SJSA1 (cell line): ENCODE results near the gene AFAP1. TPM values are rescaled to one million over a fixed set of nuclear protein-coding genes. Genes with fewer than 3 reads are reported as not detected.

Experiments
- DNase-seq, 2 experiments: peaks; one replicate each; pipeline ENCODE4 v3.0.0-alpha.2; 2015 to 2020; ENCODE audit warnings: low spot score in 2 of 2, low read depth in 1 of 2
- H3K27ac ChIP-seq: fragments of 250-450 bp; sonication (Bioruptor Pico); 2 replicates; pipeline ENCODE4 v1.5.1; 2020; ENCODE audit warnings: mild to moderate bottlenecking, moderate library complexity
- H3K27me3 ChIP-seq: fragments of 250-450 bp; sonication (Bioruptor Pico); replicated peaks from 2 replicates; pipeline ENCODE4 v1.5.1; 2020; ENCODE audit warnings: mild to moderate bottlenecking, moderate library complexity
- H3K36me3 ChIP-seq: fragments of 250-450 bp; sonication (Bioruptor Pico); 2 replicates; pipeline ENCODE4 v1.5.1; 2020; ENCODE audit warnings: mild to moderate bottlenecking
- H3K4me1 ChIP-seq: fragments of 250-450 bp; sonication (Bioruptor Pico); replicated peaks from 2 replicates; pipeline ENCODE4 v1.6.1; 2021; ENCODE audit warnings: mild to moderate bottlenecking
- H3K4me3 ChIP-seq: fragments of 250-450 bp; sonication (Bioruptor Pico); 2 replicates; pipeline ENCODE4 v1.5.1; 2020; ENCODE audit warnings: mild to moderate bottlenecking
- H3K9me3 ChIP-seq: fragments of 250-450 bp; sonication (Bioruptor Pico); replicated peaks from 2 replicates; pipeline ENCODE4 v1.5.1; 2020; ENCODE audit warnings: mild to moderate bottlenecking
- total RNA-seq: library from RNA; depleted of rRNA; stranded (reverse); fragments of >200 nt; shearing (Covaris generic); gene quantifications from 2 replicates; pipeline ENCODE4 v1.2.3, GENCODE V29; 2014

Gene AFAP1
- total RNA-seq, 1 experiment from 2014 or later = 47.4 TPM

DNA sequence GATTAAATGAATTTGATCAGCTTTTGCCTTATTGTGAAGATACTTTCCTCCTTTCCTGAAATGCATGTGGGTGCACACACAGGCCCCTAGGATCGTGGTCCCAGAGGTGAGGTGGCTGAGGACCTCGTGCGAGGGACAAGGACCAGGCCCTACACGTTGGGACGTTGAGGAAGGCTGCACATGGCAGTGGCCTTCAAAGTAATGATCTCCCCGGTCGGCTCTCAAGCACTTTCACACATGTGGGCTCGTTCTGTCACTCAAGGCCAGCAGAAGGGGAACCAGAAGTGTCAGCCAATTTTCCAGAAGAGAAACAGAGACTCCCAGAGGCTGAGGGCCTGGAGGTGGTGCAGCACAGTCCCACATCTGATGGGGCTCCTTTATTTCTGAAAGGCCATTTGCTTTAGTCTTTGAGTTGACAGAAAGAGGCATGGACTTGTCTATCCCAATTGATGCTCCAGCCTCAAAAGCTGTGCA lies 196.8 kb downstream of the AFAP1 start:
- no peaks in the 10 kb centered on the region for H3K9me3 ChIP-seq
- no peak for DNase-seq
- no peak overlapping the region for H3K4me3 ChIP-seq
- 0 out of 2 replicates have a peak, but pooled peaks cover 2% of the 10 kb centered on the region for H3K27me3 ChIP-seq
- H3K27ac ChIP-seq = no peak overlapping the region
- H3K4me1 ChIP-seq = no peaks in the 10 kb centered on the region
- H3K36me3 ChIP-seq = no peaks in the 10 kb centered on the region

- Histone ChIP-seq H3K27me3 (0 out of 2 replicates have a peak, but pooled peaks cover 2% of the 10 kb centered on the region), H3K4me3 (no peak overlapping the region), H3K9me3 (no peaks in the 10 kb centered on the region), H3K4me1 (no peaks in the 10 kb centered on the region), H3K36me3 (no peaks in the 10 kb centered on the region), H3K27ac (no peak overlapping the region)
- no peak for DNase-seq
These were observed 197.5 kb downstream of the AFAP1 start for GRCh38 chr4:7741946-7742806.

- Histone ChIP-seq H3K36me3 (no peaks in the 10 kb centered on the region), H3K9me3 (no peaks in the 10 kb centered on the region), H3K4me3 (no peak overlapping the region), H3K4me1 (no peaks in the 10 kb centered on the region), H3K27me3 (0 out of 2 replicates have a peak, but pooled peaks cover 2% of the 10 kb centered on the region), H3K27ac (no peak overlapping the region)
- DNase-seq = no peak
These were observed 198.7 kb downstream of the AFAP1 start for GRCh38 chr4:7740866-7741525.

DNA sequence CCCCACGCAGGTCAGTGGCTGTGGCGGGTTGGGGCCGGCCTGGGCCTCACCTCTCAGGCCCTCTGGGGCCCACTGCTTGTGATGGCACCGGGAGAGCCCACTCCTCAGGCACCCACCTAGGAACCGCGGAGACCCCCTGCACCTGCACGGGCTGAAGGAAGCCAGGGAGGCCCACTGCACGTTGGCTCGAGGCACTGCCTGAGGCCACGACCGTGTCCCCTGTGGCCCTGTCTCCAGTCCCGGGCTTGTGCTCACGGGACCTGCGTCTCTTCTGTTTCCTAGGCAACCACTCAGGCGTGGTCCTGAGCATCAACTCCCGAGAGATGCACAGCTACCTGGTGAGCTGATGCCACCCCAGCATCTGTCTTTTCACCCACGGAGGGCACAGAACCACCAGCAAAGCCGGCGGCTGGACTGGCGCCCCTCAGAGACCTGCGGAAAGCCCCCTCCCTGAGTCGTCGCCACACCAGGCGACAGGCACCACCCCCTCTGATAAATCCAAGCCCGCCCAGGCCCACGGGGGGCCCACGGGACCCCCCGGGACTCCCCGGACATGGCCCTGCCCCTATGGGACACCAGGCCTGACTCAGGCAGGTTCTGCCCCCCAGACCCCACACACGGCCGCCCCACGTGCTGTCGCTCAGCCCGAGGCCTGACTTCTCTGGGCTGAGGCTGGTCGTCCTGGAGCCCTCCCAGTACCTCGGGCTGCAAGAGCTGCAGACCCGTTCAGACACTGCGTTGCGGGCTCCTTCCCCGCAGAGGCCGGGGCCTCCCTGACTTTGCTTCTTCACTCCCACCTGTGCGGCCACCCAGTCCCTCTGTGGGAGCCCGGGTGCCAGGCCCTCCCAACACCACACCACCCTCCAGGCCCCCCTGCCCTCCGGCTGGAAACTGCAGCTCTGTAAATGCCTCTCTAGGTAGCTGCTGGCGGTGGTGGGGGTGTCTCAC lies 199.5 kb downstream of the AFAP1 start:
- Histone ChIP-seq H3K27ac (no peak overlapping the region), H3K9me3 (no peaks in the 10 kb centered on the region), H3K4me1 (no peaks in the 10 kb centered on the region), H3K27me3 (no peaks in the 10 kb centered on the region), H3K4me3 (no peak overlapping the region), H3K36me3 (no peaks in the 10 kb centered on the region)
- DNase-seq = no peak

DNA sequence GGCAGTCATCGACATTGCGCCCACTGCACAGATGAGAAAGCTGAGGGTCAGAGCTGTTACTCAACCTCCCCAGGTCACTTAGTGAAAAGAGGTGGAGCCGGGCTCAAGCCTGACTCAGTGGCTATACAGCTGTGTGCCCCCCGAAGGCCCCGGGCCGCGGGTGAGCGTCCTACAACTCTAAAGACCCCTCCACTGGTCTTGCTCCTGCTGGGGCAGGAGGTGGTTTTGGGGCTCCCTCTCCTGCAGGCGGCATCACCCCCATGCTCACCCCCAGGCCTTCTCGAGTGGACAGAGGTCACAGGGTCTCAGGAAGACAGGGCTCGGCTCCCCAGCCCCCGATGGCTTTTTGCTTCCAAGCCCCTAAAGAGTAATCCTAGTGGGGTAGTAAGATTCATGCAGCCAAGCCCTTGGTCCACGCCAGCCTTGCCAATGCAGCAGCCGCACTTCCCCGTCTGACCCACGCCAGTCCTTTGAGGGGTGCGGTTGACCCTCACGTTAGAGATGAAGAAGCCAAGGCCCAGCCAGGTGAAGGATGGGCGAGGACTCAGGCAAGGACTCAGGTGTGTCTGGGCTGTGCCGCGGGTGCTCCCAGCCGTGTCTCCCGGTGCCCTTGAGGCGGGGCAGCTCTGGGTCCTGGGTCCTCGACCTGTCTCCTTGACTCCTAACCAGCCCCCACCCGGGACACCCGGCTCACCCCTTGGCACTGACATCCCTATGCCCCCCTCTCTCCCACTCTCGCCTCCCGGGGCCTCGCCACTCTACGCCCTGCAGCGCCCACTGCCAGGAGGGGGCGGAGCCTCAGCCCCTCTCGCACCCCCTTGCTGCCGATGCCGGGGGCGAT lies 200.4 kb downstream of the AFAP1 start:
- Histone ChIP-seq H3K4me3 (no peak overlapping the region), H3K27ac (no peak overlapping the region), H3K4me1 (no peaks in the 10 kb centered on the region), H3K9me3 (no peaks in the 10 kb centered on the region), H3K27me3 (0 out of 2 replicates have a peak, but pooled peaks cover 7% of the 10 kb centered on the region), H3K36me3 (no peaks in the 10 kb centered on the region)
- no peak for DNase-seq

DNA sequence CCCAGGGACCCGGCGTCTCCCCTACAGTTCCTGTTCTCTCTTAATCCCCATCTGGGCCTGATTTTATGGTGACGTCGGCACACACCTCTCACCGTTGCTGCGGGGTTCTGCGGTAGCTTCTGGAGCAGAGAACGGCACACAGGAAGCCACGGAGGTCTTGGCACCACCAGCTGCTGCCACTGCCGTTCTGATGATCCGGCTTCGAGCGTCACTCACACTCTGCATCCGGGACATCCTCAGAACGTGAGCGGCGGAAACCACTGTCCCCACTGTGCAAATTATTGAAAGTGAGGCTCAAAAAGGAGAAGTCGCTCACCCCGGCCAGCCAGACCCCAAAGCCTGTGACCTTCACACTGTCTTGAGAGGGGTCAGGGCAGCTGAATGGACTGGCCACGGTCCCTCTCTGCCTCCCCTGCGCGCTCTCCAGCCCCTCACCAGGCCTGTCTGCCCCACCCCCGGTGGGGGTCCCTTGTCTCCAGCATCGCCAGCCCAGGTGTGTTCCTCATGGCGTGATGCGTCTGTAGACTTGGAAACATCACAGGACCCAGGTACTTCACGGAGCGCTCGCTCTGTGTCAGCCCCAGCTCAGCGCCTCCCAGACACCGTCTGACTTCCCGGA lies 201.1 kb downstream of the AFAP1 start:
- Histone ChIP-seq H3K27me3 (0 out of 2 replicates have a peak, but pooled peaks cover 7% of the 10 kb centered on the region), H3K4me3 (no peak overlapping the region), H3K9me3 (no peaks in the 10 kb centered on the region), H3K4me1 (no peaks in the 10 kb centered on the region), H3K36me3 (no peaks in the 10 kb centered on the region), H3K27ac (no peak overlapping the region)
- DNase-seq = no peak

DNA sequence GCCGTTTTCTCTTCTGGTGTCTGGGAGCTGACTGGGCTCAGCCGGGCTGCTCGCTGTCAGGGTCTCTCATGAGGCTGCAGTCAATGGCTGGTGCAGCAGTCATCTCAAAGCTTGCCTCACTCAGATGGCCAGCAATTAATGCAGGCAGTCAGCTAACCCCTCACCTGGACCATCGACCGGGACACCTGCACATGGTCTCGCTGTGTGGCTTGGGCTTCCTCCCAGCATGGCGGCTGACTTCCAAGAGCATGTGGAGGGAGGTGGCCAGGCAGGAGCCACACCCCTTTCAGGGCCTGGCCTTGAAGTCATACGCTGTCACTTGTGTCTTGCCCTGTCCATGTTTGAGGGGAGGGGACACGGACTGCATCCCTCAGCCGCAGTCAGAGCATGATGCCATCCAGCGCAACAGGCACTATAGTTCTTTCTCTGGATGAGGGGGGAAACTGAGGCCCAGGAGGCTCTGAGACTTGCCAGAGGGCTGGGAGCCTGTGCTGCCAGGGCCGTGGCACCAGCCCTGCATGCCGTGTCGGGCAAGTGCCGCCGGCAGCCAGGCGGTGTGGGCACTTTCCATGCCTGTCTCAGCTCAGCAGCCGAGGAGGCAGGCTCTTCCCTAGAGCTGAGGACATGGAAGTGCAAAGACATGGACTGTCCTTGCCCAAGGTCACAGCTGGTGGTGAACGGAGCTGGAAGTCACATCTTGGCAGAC lies 201.8 kb downstream of the AFAP1 start:
- Histone ChIP-seq H3K36me3 (no peaks in the 10 kb centered on the region), H3K4me3 (no peak overlapping the region), H3K4me1 (no peaks in the 10 kb centered on the region), H3K9me3 (no peaks in the 10 kb centered on the region), H3K27me3 (0 out of 2 replicates have a peak, but pooled peaks cover 7% of the 10 kb centered on the region), H3K27ac (no peak overlapping the region)
- DNase-seq = no peak

- Histone ChIP-seq H3K36me3 (no peaks in the 10 kb centered on the region), H3K27ac (no peak overlapping the region), H3K27me3 (0 out of 2 replicates have a peak, but pooled peaks cover 7% of the 10 kb centered on the region), H3K4me3 (no peak overlapping the region), H3K9me3 (no peaks in the 10 kb centered on the region), H3K4me1 (no peaks in the 10 kb centered on the region)
- no peak for DNase-seq
These were observed 202.4 kb downstream of the AFAP1 start for GRCh38 chr4:7737268-7737645.

DNA sequence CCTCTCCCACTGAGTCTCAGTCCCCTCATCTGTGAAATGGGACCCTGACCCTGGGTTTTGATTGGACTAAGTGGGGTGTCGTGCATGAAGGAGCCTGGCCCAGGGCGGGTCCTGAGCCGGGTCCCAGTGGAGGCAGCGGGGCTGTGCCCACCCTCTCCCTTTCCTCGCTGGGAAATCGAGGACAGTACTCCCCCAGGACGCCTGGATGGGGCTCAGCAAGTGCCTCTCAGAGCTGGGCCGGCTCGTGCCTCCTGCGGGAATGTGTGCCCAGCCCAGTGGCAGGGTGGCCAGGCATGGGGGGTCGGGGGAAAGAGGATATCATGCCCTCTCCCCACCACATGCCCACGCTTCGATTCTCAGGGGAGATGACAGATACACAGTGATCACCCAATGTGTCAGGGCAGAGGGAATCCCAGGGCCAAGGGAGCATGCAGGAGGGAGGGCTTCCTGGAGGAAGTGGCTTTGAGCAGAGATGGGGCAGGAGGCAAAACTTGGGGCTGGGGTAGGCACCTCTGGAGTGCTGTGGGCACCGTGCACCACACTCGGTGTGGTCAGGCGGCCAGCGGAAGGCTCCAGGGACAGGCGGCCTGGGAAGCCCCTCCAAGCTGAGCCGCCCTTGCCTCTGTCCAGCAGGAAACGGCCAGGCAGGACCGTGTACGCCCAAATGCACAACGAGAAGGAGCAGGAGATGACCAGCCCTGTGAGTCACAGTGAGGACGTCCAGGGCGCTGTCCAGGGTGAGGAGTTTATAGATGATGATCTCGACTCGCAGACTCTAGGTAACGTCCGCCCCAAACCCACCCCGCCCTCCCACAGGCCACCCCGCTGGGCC lies 203.0 kb downstream of the AFAP1 start:
- no peaks in the 10 kb centered on the region for H3K36me3 ChIP-seq
- H3K9me3 ChIP-seq = no peaks in the 10 kb centered on the region
- H3K27me3 ChIP-seq = 0 out of 2 replicates have a peak, but pooled peaks cover 7% of the 10 kb centered on the region
- H3K4me1 ChIP-seq = no peaks in the 10 kb centered on the region
- DNase-seq = no peak
- no peak overlapping the region for H3K27ac ChIP-seq
- H3K4me3 ChIP-seq = no peak overlapping the region

DNA sequence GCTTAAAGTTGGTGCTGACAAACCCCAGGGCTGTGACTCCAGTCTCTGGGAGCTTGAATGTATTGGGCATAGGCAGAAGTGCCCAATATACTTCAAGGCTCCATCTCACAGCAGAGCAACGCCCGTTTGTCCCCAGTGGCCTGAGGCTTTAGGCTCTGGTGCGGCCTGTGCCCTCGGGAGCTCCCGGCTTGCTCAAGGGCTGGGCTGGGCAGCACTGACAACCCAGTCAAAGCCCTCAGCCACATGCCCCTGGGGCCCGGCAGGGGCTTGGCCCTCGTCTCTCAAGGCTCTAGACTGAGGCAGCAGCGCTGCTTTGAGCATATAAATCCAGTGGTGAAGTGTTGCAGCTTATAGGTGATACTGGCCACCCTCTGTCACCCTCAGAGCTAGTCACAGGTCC lies 203.7 kb downstream of the AFAP1 start:
- no peaks in the 10 kb centered on the region for H3K36me3 ChIP-seq
- H3K9me3 ChIP-seq = no peaks in the 10 kb centered on the region
- H3K27me3 ChIP-seq = 0 out of 2 replicates have a peak, but pooled peaks cover 7% of the 10 kb centered on the region
- H3K4me3 ChIP-seq = no peak overlapping the region
- DNase-seq = no peak
- no peak overlapping the region for H3K27ac ChIP-seq
- no peaks in the 10 kb centered on the region for H3K4me1 ChIP-seq

- Histone ChIP-seq H3K4me3 (no peak overlapping the region), H3K9me3 (no peaks in the 10 kb centered on the region; the same call in 1 of the 2 replicates), H3K4me1 (no peaks in the 10 kb centered on the region), H3K27ac (no peak overlapping the region), H3K36me3 (no peaks in the 10 kb centered on the region), H3K27me3 (0 out of 2 replicates have a peak, but pooled peaks cover 7% of the 10 kb centered on the region)
- DNase-seq = no peak
These were observed 204.3 kb downstream of the AFAP1 start for GRCh38 chr4:7735395-7735794.
